Mesendoderm (in vitro differentiated cells): Measurements from ENCODE around the gene CPNE9.
"Not testable (repeated sequence)": the region's sequence is repeated elsewhere in the genome, so short reads cannot be mapped to it uniquely, and the experiment has no call there.

Experiments used
- DNase-seq: peaks from one replicate; pipeline ENCODE4 v3.0.0; 2013
- H2AK5ac ChIP-seq: 2 replicates; pipeline ENCODE4 v1.6.1; 2013; ENCODE audit warnings: low read length, inconsistent platforms
- H2BK120ac ChIP-seq: 2 replicates; pipeline ENCODE4 v1.6.1; 2013; ENCODE audit warnings: low read depth, mild to moderate bottlenecking, low read length, moderate library complexity, mixed read lengths
- H2BK15ac ChIP-seq: replicated peaks from 2 replicates; pipeline ENCODE4 v1.6.1; 2013; ENCODE audit warnings: low read depth, mild to moderate bottlenecking, moderate library complexity
- H2BK5ac ChIP-seq: 2 replicates; pipeline ENCODE4 v1.6.1; 2013; ENCODE audit warnings: low read length, inconsistent platforms
- H3K18ac ChIP-seq: 2 replicates; pipeline ENCODE4 v1.6.1; 2013; ENCODE audit warnings: mild to moderate bottlenecking, low read length, mixed read lengths
- H3K23ac ChIP-seq: one replicate; pipeline ENCODE4 v1.6.1; 2013; ENCODE audit warnings: low read length
- H3K27ac ChIP-seq: 2 replicates; pipeline ENCODE4 v1.5.1; 2013; ENCODE audit warnings: low read depth, mild to moderate bottlenecking, inconsistent platforms, low read length, moderate library complexity
- H3K27me3 ChIP-seq: 2 replicates; pipeline ENCODE4 v1.6.1; 2013; ENCODE audit warnings: low read length, control low read depth, mild to moderate bottlenecking, inconsistent platforms; ENCODE audit not compliant: insufficient read depth, poor library complexity
- H3K36me3 ChIP-seq: 2 replicates; pipeline ENCODE4 v1.6.1; 2013; ENCODE audit warnings: low read length, inconsistent platforms; ENCODE audit not compliant: control insufficient read depth, insufficient read depth
- H3K4ac ChIP-seq: one replicate; pipeline ENCODE4 v1.6.1; 2013; ENCODE audit warnings: low read depth, mild to moderate bottlenecking, low read length, moderate library complexity
- H3K4me1 ChIP-seq: 2 replicates; pipeline ENCODE4 v1.6.1; 2013; ENCODE audit warnings: low read depth, low read length, inconsistent platforms; ENCODE audit not compliant: control insufficient read depth
- H3K4me2 ChIP-seq: 2 replicates; pipeline ENCODE4 v1.6.1; 2013; ENCODE audit warnings: low read length
- H3K4me3 ChIP-seq: 2 replicates; pipeline ENCODE4 v1.5.1; 2013; ENCODE audit warnings: mild to moderate bottlenecking, low read length
- H3K56ac ChIP-seq: one replicate; pipeline ENCODE4 v1.6.1; 2013; ENCODE audit warnings: low read length
- H3K79me1 ChIP-seq: 2 replicates; pipeline ENCODE4 v1.6.1; 2013; ENCODE audit warnings: low read length, inconsistent platforms
- H3K79me2 ChIP-seq: 2 replicates; pipeline ENCODE4 v1.6.1; 2013; ENCODE audit warnings: mild to moderate bottlenecking, low read length; ENCODE audit not compliant: control insufficient read depth, insufficient read depth
- H3K9ac ChIP-seq: 2 replicates; pipeline ENCODE4 v1.6.1; 2013; ENCODE audit warnings: low read length, inconsistent platforms
- H4K5ac ChIP-seq: one replicate; pipeline ENCODE4 v1.6.1; 2013; ENCODE audit warnings: low read length
- H4K8ac ChIP-seq: one replicate; pipeline ENCODE4 v1.6.1; 2013; ENCODE audit warnings: low read depth, mild to moderate bottlenecking, control low read depth, low read length, moderate library complexity
- WGBS: extraction: QIAGEN DNeasy Blood & Tissue Kit; methylation state at CpG from one replicate; pipeline ENCODE4 v1.1.7; 2013; ENCODE audit warnings: low lambda C conversion rate, missing lambda C conversion rate; ENCODE audit not compliant: insufficient coverage; ENCODE audit errors: extremely low coverage; 5-methylcytosine and 5-hydroxymethylcytosine counted together

The CPNE9 gene

DNA sequence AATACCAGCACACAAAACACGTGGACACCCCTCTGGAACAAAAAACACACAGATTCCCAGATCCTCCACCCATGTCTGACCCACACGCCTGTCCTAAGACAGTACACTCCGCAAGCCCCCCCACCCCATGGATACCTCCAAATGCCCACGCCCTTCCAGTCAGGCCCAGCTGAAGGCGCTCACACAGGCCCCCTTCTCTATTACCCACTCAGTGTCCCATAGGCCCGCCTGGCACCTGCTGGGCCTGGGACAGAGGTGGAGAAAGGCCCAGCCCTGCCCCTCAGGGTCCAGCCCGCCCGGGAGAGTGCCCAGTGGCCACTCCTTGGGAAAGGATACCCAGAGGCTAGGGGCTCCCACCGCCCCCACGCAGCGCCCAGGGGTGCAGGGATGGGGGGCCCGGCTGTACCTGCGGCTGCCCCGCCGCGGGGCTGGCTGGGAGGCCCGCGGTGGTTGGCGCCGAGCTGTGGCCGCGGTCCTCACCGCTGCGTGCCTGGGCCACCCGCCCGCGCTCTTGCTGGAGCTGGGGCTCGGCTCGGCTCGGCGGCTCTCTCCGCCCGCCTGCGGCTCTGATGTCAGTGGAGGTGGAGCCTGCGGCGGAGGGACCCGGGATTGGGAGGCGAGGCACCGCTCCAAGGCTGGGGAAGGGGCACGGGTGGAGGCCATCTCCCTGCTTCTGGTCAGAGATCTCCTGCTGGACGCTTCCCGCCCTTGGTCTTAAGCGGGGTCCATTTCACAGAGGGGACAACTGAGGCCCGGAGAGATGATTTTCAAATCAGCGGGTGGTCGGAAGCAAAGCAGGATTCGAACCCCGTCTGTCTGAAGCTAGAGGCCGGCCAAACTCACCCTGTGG, 66.0 kb downstream of the CPNE9 start, which contains the start of gene CAMK1:
Gene CAMK1, minus strand, starts transcription at position 522 of the 850 bp plus-strand sequence. CDS start 2,198 bp downstream, outside the sequence.
- peak; percentile 74 for DNase-seq
- no peaks in the 10 kb centered on the region for H3K36me3 ChIP-seq
- no peaks in the 10 kb centered on the region for H3K79me2 ChIP-seq
- no peak within 1 kb of the TSS for H3K27ac ChIP-seq
- H3K56ac ChIP-seq, result peak within 1 kb of the TSS; percentile 83
- peak within 1 kb of the TSS; percentile 55 for H3K9ac ChIP-seq
- H3K4me2 ChIP-seq, result peak within 1 kb of the TSS; percentile 64
- H3K27me3 ChIP-seq, result no peaks in the 10 kb centered on the region
- no peak within 1 kb of the TSS for H2BK15ac ChIP-seq
- WGBS, result no CpG with 5 or more reads among the region's 49 CpGs
- no peak within 1 kb of the TSS for H4K8ac ChIP-seq
- no peaks in the 10 kb centered on the region for H3K79me1 ChIP-seq
- H2BK120ac ChIP-seq, result no peak within 1 kb of the TSS
- no peak within 1 kb of the TSS for H2BK5ac ChIP-seq
- H3K4me1 ChIP-seq, result no peaks in the 10 kb centered on the region
- no peak within 1 kb of the TSS for H4K5ac ChIP-seq
- no peak within 1 kb of the TSS for H3K4me3 ChIP-seq
- peak within 1 kb of the TSS; percentile 7 for H3K18ac ChIP-seq
- peak within 1 kb of the TSS; percentile 89 for H3K23ac ChIP-seq
- H3K4ac ChIP-seq, result no peak within 1 kb of the TSS
- H2AK5ac ChIP-seq, result no peak within 1 kb of the TSS

DNA sequence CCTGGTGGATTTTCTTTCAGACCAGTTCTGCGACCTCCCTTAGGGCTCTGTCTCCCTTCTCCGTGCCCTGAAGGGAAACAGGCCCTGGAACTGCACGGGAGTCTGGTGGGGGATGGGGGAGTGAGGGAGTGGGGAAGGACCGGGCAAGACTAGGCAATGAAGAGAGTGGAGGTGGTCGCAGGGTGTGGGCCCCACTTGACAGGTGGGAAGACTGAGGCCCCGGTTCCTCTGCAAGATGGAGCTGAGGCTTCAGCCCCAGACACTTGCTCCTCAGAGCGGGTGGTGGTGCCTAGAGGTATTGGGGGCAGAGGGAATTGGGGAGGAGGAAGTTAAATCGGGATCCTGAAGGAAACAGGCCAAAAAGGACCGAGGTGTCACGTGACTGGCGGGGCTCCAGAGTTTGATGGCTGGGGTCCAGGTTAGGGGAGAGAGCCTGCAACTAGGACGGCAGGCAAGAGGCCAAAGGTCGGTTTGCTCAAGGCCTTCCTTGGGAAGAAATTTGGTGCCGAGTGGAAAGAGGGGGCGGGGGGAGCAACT, 66.7 kb downstream of the CPNE9 start:
- Histone ChIP-seq H2AK5ac (no peak overlapping the region), H2BK5ac (no peak overlapping the region), H3K79me2 (no peaks in the 10 kb centered on the region), H3K27ac (no peak overlapping the region), H3K9ac (peak overlapping the region; percentile 55), H3K4me1 (no peaks in the 10 kb centered on the region), H3K79me1 (no peaks in the 10 kb centered on the region), H2BK120ac (no peak overlapping the region), H4K8ac (no peak overlapping the region), H3K23ac (no peak overlapping the region), H2BK15ac (no peak overlapping the region), H4K5ac (no peak overlapping the region), H3K4ac (no peak overlapping the region), H3K56ac (peak overlapping the region; percentile 83), H3K4me2 (peak overlapping the region; percentile 64), H3K36me3 (no peaks in the 10 kb centered on the region), H3K4me3 (no peak overlapping the region), H3K18ac (no peak overlapping the region), H3K27me3 (no peaks in the 10 kb centered on the region)
- WGBS, result no CpG with 5 or more reads among the region's 15 CpGs
- DNase-seq, result no peak

DNA sequence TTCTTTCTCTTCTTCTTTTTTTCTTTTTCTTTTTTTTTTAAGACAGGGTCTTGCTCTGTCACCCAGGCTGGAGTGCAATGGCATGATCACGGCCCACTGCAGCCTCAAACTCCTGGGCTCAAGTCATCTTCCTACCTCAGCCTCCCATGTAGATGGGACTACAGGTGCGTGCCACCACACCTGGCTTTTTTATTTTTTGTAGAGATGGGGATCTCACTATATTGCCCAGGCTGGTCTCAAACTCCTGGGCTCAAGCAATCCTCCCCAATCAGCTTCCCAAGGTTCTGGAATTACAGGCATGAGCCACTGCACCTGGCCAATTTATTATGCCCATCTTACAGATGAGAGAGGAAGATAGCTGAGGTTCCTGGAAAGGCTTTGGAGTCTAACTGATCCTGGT, 67.4 kb downstream of the CPNE9 start:
- H3K36me3 ChIP-seq, H3K23ac ChIP-seq, H3K18ac ChIP-seq, H3K4me2 ChIP-seq, H3K4ac ChIP-seq, H3K79me2 ChIP-seq, H3K56ac ChIP-seq, H4K8ac ChIP-seq, H3K9ac ChIP-seq, H3K4me1 ChIP-seq, H3K27me3 ChIP-seq, H4K5ac ChIP-seq, H3K4me3 ChIP-seq, H2BK5ac ChIP-seq, H2AK5ac ChIP-seq, H2BK120ac ChIP-seq, H3K79me1 ChIP-seq, DNase-seq, H2BK15ac ChIP-seq, H3K27ac ChIP-seq: not testable (repeated sequence)
- no CpG with 5 or more reads among the region's 2 CpGs for WGBS

DNA sequence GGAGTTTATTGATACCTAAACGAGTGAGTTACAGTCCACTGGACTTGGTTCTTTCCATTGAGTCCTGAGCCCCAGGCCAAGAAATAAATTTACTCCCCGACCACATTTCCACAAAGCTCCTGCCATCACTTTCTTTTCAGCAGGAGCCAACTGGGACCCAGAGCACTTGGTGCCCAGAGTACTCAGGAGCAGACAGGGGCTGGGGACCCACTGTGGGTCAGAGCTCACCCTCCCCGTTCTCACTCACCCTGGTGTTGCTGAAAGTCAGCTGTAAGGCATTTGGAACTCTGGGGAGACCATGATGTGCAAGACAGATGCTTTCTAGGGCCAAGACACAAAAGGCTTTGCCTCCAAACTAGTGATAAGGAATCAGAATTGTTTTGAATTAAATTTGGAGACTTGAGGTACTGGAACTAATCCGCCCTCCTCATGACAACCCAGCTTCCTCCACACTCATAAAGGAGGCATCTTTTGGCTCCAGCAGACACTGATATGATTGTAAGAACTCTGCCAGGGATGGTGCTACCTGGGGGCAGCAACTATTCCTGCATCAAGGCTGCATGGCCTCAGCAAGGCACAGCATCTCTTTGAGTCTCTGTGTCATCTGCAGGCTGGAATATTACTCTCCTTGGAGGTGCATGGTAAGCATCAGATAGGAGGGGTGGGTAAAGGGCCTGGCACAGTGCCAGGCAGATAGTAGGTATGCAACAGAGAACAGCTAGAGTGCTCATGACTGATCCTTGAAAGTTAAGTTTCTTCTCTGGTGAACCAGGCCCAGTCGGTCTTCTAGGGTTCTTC, 73.5 kb downstream of the CPNE9 start:
- no peaks in the 10 kb centered on the region for H3K79me1 ChIP-seq
- H3K4me2 ChIP-seq, result no peak overlapping the region
- H3K4ac ChIP-seq, result no peak overlapping the region
- H2AK5ac ChIP-seq, result no peak overlapping the region
- no peak overlapping the region for H3K56ac ChIP-seq
- no peak overlapping the region for H2BK120ac ChIP-seq
- no CpG with 5 or more reads among the region's 5 CpGs for WGBS
- DNase-seq, result no peak
- H4K5ac ChIP-seq, result no peak overlapping the region
- H3K27ac ChIP-seq, result no peak overlapping the region
- H3K9ac ChIP-seq, result no peak overlapping the region
- no peaks in the 10 kb centered on the region for H3K79me2 ChIP-seq
- no peak overlapping the region for H2BK15ac ChIP-seq
- H4K8ac ChIP-seq, result no peak overlapping the region
- no peak overlapping the region for H2BK5ac ChIP-seq
- peaks cover 3% of the 10 kb centered on the region for H3K36me3 ChIP-seq
- H3K4me1 ChIP-seq, result no peaks in the 10 kb centered on the region
- no peak overlapping the region for H3K23ac ChIP-seq
- H3K27me3 ChIP-seq, result no peaks in the 10 kb centered on the region
- no peak overlapping the region for H3K18ac ChIP-seq
- no peak overlapping the region for H3K4me3 ChIP-seq

DNA sequence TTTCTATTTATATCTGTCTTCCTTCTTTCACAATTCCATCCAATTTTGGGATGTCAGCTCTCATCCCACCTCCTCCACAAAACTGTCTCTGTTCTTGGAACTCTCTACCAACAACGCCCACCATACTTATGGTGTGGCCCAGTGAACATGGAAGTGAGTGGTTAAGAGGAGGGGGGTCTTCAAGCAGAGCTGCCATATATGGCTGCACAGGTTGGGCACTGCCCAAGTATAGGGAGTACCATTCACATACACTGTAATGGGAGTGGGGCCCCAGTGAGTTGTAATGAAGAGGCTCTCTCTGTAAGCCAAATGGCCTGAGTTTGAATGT, 74.0 kb downstream of the CPNE9 start:
- no peaks in the 10 kb centered on the region for H3K79me2 ChIP-seq

More for the DNA sequence above, 74.0 kb downstream of the CPNE9 start:
- H3K4me3 ChIP-seq, result no peak overlapping the region
- no peak overlapping the region for H2AK5ac ChIP-seq
- H4K5ac ChIP-seq, result no peak overlapping the region
- H3K56ac ChIP-seq, result no peak overlapping the region
- peaks cover 3% of the 10 kb centered on the region for H3K36me3 ChIP-seq
- no peak overlapping the region for H3K27ac ChIP-seq
- H2BK5ac ChIP-seq, result no peak overlapping the region
- DNase-seq, result no peak
- H3K4ac ChIP-seq, result no peak overlapping the region
- H3K4me1 ChIP-seq, result no peaks in the 10 kb centered on the region
- no peak overlapping the region for H2BK15ac ChIP-seq
- H3K9ac ChIP-seq, result no peak overlapping the region
- no peak overlapping the region for H4K8ac ChIP-seq
- H3K27me3 ChIP-seq, result no peaks in the 10 kb centered on the region
- no CpG with 5 or more reads among the region's 1 CpG for WGBS
- H3K4me2 ChIP-seq, result no peak overlapping the region
- H3K23ac ChIP-seq, result no peak overlapping the region
- H3K18ac ChIP-seq, result no peak overlapping the region
- no peaks in the 10 kb centered on the region for H3K79me1 ChIP-seq
- no peak overlapping the region for H2BK120ac ChIP-seq
